K562 (cell line): ENCODE data around the gene INHA. TPM values are rescaled to one million over a fixed set of nuclear protein-coding genes. Genes with fewer than 3 reads are reported as not detected.

Source experiments
- CEBPZ ChIP-seq: fragments of 150-350 bp; IDR thresholded peaks from 2 replicates; pipeline ENCODE4 v1.6.1; 2014; ENCODE audit warnings: low read depth, mild to moderate bottlenecking, low read length, borderline replicate concordance
- COPS2 ChIP-seq: fragments of 450-650 bp; conservative IDR thresholded peaks from 2 replicates; pipeline ENCODE4 v1.6.1; 2016; ENCODE audit warnings: mild to moderate bottlenecking, moderate library complexity
- CTBP1 ChIP-seq: fragments of 450-650 bp; IDR thresholded peaks from 2 replicates; pipeline ENCODE4 v1.6.1; 2016; ENCODE audit warnings: borderline replicate concordance
- DNMT1 ChIP-seq: fragments of 450-650 bp; IDR thresholded peaks from 2 replicates; pipeline ENCODE4 v1.6.1; 2016; ENCODE audit warnings: antibody characterized with exemption, mild to moderate bottlenecking
- HINFP ChIP-seq: fragments of 450-650 bp; conservative IDR thresholded peaks from 2 replicates; pipeline ENCODE4 v1.6.1; 2016; ENCODE audit warnings: missing genetic modification characterization, low read depth, mild to moderate bottlenecking, control low read depth, missing compliant biosample characterization
- POLR2B ChIP-seq: fragments of 450-650 bp; IDR thresholded peaks from 2 replicates; pipeline ENCODE4 v1.6.1; 2018; ENCODE audit warnings: low read depth; ENCODE audit not compliant: partially characterized antibody
- RFX5 ChIP-seq: IDR thresholded peaks from 2 replicates; pipeline ENCODE4 v1.6.1; 2011; ENCODE audit warnings: low read depth, mild to moderate bottlenecking, improper control_type of control experiment, low read length
- SMARCC2 ChIP-seq: fragments of 450-650 bp; IDR thresholded peaks from 2 replicates; pipeline ENCODE4 v1.6.1; 2017; ENCODE audit warnings: antibody characterized with exemption, moderate library complexity, mild to moderate bottlenecking, low read depth
- TAL1 ChIP-seq: fragments of 450-650 bp; IDR thresholded peaks from 2 replicates; pipeline ENCODE4 v1.6.1; 2016; ENCODE audit warnings: mild to moderate bottlenecking
- TCF7L2 ChIP-seq: fragments of 150-350 bp; IDR thresholded peaks from 2 replicates; pipeline ENCODE4 v1.6.1; 2016; ENCODE audit warnings: low read depth, mild to moderate bottlenecking, low read length, moderate library complexity
- U2AF1 ChIP-seq: fragments of 200-400 bp; formaldehyde crosslinking; optimal IDR thresholded peaks from 2 replicates; pipeline ENCODE3; 2017; ENCODE audit warnings: mild to moderate bottlenecking, low read depth, low read length, moderate library complexity
- ZBTB8A ChIP-seq: fragments of 450-650 bp; IDR thresholded peaks from 2 replicates; pipeline ENCODE4 v1.6.1; 2018; ENCODE audit warnings: mild to moderate bottlenecking, moderate library complexity; ENCODE audit not compliant: partially characterized antibody
- ZNF133 ChIP-seq: fragments of 250-450 bp; sonication (Bioruptor Pico); IDR thresholded peaks from 2 replicates; pipeline ENCODE4 v1.4.0; 2020; ENCODE audit warnings: mild to moderate bottlenecking
- ZNF134 ChIP-seq: fragments of 250-450 bp; sonication (Bioruptor Pico); conservative IDR thresholded peaks from 2 replicates; pipeline ENCODE4 v1.4.0; 2020
- ZNF239 ChIP-seq: fragments of 250-450 bp; sonication (Bioruptor Pico); IDR thresholded peaks from 2 replicates; pipeline ENCODE4 v1.4.0; 2020; ENCODE audit warnings: mild to moderate bottlenecking
- ZNF584 ChIP-seq: fragments of 200-800 bp; sonication (Bioruptor generic); IDR thresholded peaks from 2 replicates; pipeline ENCODE4 v1.6.1; 2016; ENCODE audit warnings: low read depth, mild to moderate bottlenecking, missing genetic modification characterization, missing compliant biosample characterization
- ZNF76 ChIP-seq: fragments of 250-450 bp; sonication (Bioruptor Pico); IDR thresholded peaks from 2 replicates; pipeline ENCODE4 v1.4.0; 2020; ENCODE audit warnings: mild to moderate bottlenecking, moderate library complexity, borderline replicate concordance
- ZNF766 ChIP-seq: fragments of 200-800 bp; sonication (Bioruptor generic); conservative IDR thresholded peaks from 2 replicates; pipeline ENCODE4 v1.6.1; 2016; ENCODE audit warnings: missing genetic modification characterization, missing compliant biosample characterization
- ZNF785 ChIP-seq: fragments of 250-450 bp; sonication (Bioruptor Pico); IDR thresholded peaks from 2 replicates; pipeline ENCODE4 v1.4.0; 2020; ENCODE audit warnings: mild to moderate bottlenecking
- polyA plus RNA-seq, 8 experiments: library from polyadenylated mRNA; depleted of rRNA in 4 of 8; stranded (reverse) in 5 of 8; unstranded in 3 of 8; fragments of >200 nt; fragmentation: Nextera tagmentation in 2 of 8; fragmentation: Illumina TruSeq in 1 of 8; extraction: Ambion mirVana in 2 of 8; extraction: Trizol in 1 of 8; gene quantifications; 2 replicates each; pipeline versions ENCODE4 v1.2.1 to v1.2.3, GENCODE V29; 2011 to 2014; ENCODE audit warnings: inconsistent platforms in 1 of 8, missing spikeins in 1 of 8
- total RNA-seq, 7 experiments: library from RNA; depleted of rRNA in 6 of 7; stranded (reverse); fragments of >200 nt in 6 of 7; fragmentation: Illumina TruSeq in 2 of 7; extraction: Trizol in 2 of 7; gene quantifications; 2 replicates each; pipeline versions ENCODE4 v1.2.1 to v1.2.3, GENCODE V29; 2011 to 2021; ENCODE audit warnings: low replicate concordance in 1 of 7
- TF ChIP-seq, protein P1 (sequence below): fragments of 450-650 bp; formaldehyde crosslinking; conservative IDR thresholded peaks from 2 replicates; pipeline ENCODE4 v1.4.0; 2022; ENCODE audit warnings: mild to moderate bottlenecking, missing genetic modification characterization
- TF ChIP-seq, protein P2 (sequence below): sonication (generic); formaldehyde crosslinking; IDR thresholded peaks from 2 replicates; pipeline ENCODE4 v1.8.1; 2023; ENCODE audit warnings: mild to moderate bottlenecking, missing genetic modification reagents
- TF ChIP-seq, protein P3 (sequence below): fragments of 450-650 bp; IDR thresholded peaks from 2 replicates; pipeline ENCODE4 v1.6.1; 2014; ENCODE audit warnings: low read depth, mild to moderate bottlenecking, moderate library complexity, borderline replicate concordance

INHA gene
- total and polyA plus RNA-seq, 9 of the 15 experiments (the other 6 are each of a cell fraction or from before 2014, with no cell fraction given), result 0.07 to 1.9 (median 0.40) TPM

DNA sequence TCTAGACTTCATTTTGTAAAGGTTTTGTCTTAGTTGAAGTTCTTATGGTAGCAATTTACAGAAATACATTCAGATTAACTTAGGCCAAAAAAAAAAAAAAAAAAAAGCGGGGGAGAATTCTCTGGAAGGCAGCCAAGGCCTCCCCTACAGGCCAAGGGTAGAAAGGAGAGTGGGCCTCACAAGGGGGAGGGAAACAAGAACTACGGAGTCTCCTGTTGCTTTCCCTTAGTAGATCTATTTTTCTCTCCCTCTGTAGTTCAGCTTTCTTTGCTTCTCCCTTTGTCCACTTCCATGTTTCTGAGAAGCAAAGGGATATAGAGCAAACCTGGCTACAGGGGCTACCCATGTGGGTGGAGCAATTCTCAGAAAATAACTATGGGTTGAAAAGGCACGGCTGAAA is 23.1 kb downstream of the INHA start (continued):
- TF ChIP-seq CEBPZ (no peak), U2AF1 (no peak), DNMT1 (no peak), ZNF133 (CRISPR knock-in tag) (no peak), CTBP1 (no peak), POLR2B (no peak), RFX5 (no peak), TCF7L2 (no peak), COPS2 (no peak), ZNF134 (CRISPR knock-in tag) (no peak), ZNF766 (CRISPR knock-in tag) (peak; percentile 17; the same call in 1 of the 2 replicates), ZNF76 (CRISPR knock-in tag) (no peak), ZBTB8A (no peak), TAL1 (no peak), HINFP (tag) (no peak), SMARCC2 (no peak), ZNF239 (CRISPR knock-in tag) (no peak), ZNF584 (CRISPR knock-in tag) (no peak), ZNF785 (no peak)
- TF ChIP-seq, protein P1, sequence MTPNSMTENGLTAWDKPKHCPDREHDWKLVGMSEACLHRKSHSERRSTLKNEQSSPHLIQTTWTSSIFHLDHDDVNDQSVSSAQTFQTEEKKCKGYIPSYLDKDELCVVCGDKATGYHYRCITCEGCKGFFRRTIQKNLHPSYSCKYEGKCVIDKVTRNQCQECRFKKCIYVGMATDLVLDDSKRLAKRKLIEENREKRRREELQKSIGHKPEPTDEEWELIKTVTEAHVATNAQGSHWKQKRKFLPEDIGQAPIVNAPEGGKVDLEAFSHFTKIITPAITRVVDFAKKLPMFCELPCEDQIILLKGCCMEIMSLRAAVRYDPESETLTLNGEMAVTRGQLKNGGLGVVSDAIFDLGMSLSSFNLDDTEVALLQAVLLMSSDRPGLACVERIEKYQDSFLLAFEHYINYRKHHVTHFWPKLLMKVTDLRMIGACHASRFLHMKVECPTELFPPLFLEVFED (CRISPR knock-in tag), result no peak
- TF ChIP-seq, protein P2, sequence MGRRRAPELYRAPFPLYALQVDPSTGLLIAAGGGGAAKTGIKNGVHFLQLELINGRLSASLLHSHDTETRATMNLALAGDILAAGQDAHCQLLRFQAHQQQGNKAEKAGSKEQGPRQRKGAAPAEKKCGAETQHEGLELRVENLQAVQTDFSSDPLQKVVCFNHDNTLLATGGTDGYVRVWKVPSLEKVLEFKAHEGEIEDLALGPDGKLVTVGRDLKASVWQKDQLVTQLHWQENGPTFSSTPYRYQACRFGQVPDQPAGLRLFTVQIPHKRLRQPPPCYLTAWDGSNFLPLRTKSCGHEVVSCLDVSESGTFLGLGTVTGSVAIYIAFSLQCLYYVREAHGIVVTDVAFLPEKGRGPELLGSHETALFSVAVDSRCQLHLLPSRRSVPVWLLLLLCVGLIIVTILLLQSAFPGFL (CRISPR knock-in tag), result no peak
- TF ChIP-seq, protein P3, sequence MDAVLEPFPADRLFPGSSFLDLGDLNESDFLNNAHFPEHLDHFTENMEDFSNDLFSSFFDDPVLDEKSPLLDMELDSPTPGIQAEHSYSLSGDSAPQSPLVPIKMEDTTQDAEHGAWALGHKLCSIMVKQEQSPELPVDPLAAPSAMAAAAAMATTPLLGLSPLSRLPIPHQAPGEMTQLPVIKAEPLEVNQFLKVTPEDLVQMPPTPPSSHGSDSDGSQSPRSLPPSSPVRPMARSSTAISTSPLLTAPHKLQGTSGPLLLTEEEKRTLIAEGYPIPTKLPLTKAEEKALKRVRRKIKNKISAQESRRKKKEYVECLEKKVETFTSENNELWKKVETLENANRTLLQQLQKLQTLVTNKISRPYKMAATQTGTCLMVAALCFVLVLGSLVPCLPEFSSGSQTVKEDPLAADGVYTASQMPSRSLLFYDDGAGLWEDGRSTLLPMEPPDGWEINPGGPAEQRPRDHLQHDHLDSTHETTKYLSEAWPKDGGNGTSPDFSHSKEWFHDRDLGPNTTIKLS, result no peak
